PC-3 (cell line): ENCODE results near the gene GSTO2. TPM values are rescaled to one million over a fixed set of nuclear protein-coding genes. Genes with fewer than 3 reads are reported as not detected.
A peak's percentile ranks its signal among the peaks of the same experiment; 100 is the strongest.

Experiments used
- ATAC-seq: fragments of 200-7000 bp; cut with Tn5 transposase; 2 replicates; pipeline ENCODE4 v1.9.1; 2020; ENCODE audit warnings: mild to moderate bottlenecking, moderate library complexity
- BruUV-seq: library from RNA; stranded (reverse); fragments of 400-500 nt; replicated peaks from 2 replicates; lab custom pipeline; 2021; lab: Mats Ljungman, UMichigan
- CTCF ChIA-PET: fragments of 300-600 bp; sonication (Branson Sonifier 250); formaldehyde crosslinking; loops from one replicate; lab custom pipeline; 2022; ENCODE audit warnings: antibody characterized with exemption; lab: Charles Lee
- POLR2A ChIA-PET: fragments of 300-600 bp; sonication (Branson Sonifier 250); formaldehyde crosslinking; loops from one replicate; lab custom pipeline; 2022; ENCODE audit warnings: antibody characterized with exemption; ENCODE audit not compliant: unreplicated experiment; lab: Charles Lee
- DNase-seq: peaks from one replicate; pipeline ENCODE4 v3.0.0-alpha.2; 2015
- H2AFZ ChIP-seq: fragments of 300-600 bp; sonication (generic); 2 replicates; pipeline ENCODE4 v1.6.0; 2016; ENCODE audit warnings: antibody characterized with exemption, low read length
- H3F3A ChIP-seq: fragments of 300-600 bp; sonication (generic); one replicate; pipeline ENCODE4 v1.6.0; 2017; ENCODE audit warnings: antibody characterized with exemption, low read length, control low read depth, mild to moderate bottlenecking; ENCODE audit not compliant: unreplicated experiment
- H3K27ac ChIP-seq: fragments of 300-600 bp; sonication (generic); 2 replicates; pipeline ENCODE4 v1.5.1; 2016; ENCODE audit warnings: mild to moderate bottlenecking, low read length
- H3K27me3 ChIP-seq: fragments of 300-600 bp; sonication (generic); 2 replicates; pipeline ENCODE4 v1.6.1; 2016; ENCODE audit warnings: low read length, mixed read lengths
- H3K36me3 ChIP-seq: fragments of 300-600 bp; sonication (generic); 2 replicates; pipeline ENCODE4 v1.6.1; 2016; ENCODE audit warnings: low read depth, mixed run types, low read length, mixed read lengths
- H3K4me1 ChIP-seq: fragments of 300-600 bp; sonication (generic); 2 replicates; pipeline ENCODE4 v1.5.1; 2016; ENCODE audit warnings: low read length; ENCODE audit not compliant: insufficient read depth
- H3K4me2 ChIP-seq: fragments of 300-600 bp; sonication (generic); 2 replicates; pipeline ENCODE4 v1.6.0; 2016; ENCODE audit warnings: low read length
- H3K4me3 ChIP-seq: fragments of 300-600 bp; sonication (generic); 2 replicates; pipeline ENCODE4 v1.5.1; 2016; ENCODE audit warnings: mild to moderate bottlenecking, low read length, mixed read lengths
- H3K79me2 ChIP-seq: fragments of 300-600 bp; sonication (generic); 2 replicates; pipeline ENCODE4 v1.6.1; 2017; ENCODE audit warnings: low read length, mixed read lengths
- H3K9ac ChIP-seq: fragments of 300-600 bp; sonication (generic); 2 replicates; pipeline ENCODE4 v1.6.0; 2016; ENCODE audit warnings: mild to moderate bottlenecking, low read length
- H3K9me2 ChIP-seq: fragments of 300-600 bp; sonication (generic); replicated peaks from 2 replicates; pipeline ENCODE4 v1.6.1; 2016; ENCODE audit warnings: mixed run types, low read length, mixed read lengths
- H3K9me3 ChIP-seq: fragments of 300-600 bp; sonication (generic); 2 replicates; pipeline ENCODE4 v1.6.1; 2016; ENCODE audit warnings: low read length, mixed read lengths
- H4K20me1 ChIP-seq: fragments of 300-600 bp; sonication (generic); 2 replicates; pipeline ENCODE4 v1.6.1; 2016; ENCODE audit warnings: low read length, mixed read lengths
- EZH2 ChIP-seq: fragments of 300-600 bp; sonication (generic); IDR thresholded peaks from one replicate; pipeline ENCODE4 v1.6.1; 2017; ENCODE audit warnings: antibody characterized with exemption, mild to moderate bottlenecking, low read length; ENCODE audit not compliant: unreplicated experiment
- EZH2phosphoT487 ChIP-seq: fragments of 300-600 bp; sonication (generic); IDR thresholded peaks from 2 replicates; pipeline ENCODE4 v1.6.1; 2018; ENCODE audit warnings: mild to moderate bottlenecking, antibody characterized with exemption, low read length, borderline replicate concordance
- intact Hi-C: fragments of 100-400 bp; cut with micrococcal nuclease; formaldehyde crosslinking; loops from 2 replicates; pipeline ENCODE4 v1.9.0; 2023
- total RNA-seq: library from RNA; depleted of rRNA; stranded (reverse); fragments of >200 nt; gene quantifications from 2 replicates; pipeline ENCODE4 v1.2.3, GENCODE V29; 2014
- TF ChIP-seq, protein P1 (sequence below): fragments of 300-600 bp; sonication (generic); conservative IDR thresholded peaks from 2 replicates; pipeline ENCODE4 v1.5.1; 2017; ENCODE audit warnings: antibody characterized with exemption, low read depth, mild to moderate bottlenecking, low read length

The GSTO2 gene
- total RNA-seq, 1 experiment from 2014 or later = 13.8 TPM

DNA sequence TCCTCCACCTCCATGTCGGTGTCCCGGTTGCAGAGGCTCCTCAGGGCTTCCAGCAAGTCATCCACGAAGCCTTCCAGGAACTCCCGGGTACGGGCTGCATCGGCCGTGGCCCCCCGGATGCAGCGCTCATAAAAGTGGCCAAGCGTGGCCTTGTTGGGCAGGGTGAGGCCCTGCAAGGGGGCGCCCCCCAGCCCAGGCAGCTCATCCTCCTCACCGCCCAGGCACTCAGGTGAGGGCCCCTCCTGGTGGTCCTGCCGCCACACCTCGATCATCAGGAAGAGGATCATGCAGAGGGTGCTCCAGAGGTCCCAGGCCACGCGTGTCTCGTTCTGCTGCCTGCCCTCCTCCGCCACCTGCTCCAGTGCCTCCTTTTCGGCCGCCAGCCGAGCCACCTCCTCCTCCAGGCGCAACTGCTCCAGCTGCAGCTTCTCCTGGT lies 46.5 kb downstream of the GSTO2 start:
- H3F3A ChIP-seq = no peaks in the 10 kb centered on the region
- peaks cover 19% of the 10 kb centered on the region for H3K4me1 ChIP-seq
- no peaks in the 10 kb centered on the region for H3K9me3 ChIP-seq
- H3K9me2 ChIP-seq = no peaks in the 10 kb centered on the region
- CTCF ChIA-PET = no interaction called here
- TF ChIP-seq EZH2phosphoT487 (no peak), EZH2 (no peak)
- TF ChIP-seq, protein P1, sequence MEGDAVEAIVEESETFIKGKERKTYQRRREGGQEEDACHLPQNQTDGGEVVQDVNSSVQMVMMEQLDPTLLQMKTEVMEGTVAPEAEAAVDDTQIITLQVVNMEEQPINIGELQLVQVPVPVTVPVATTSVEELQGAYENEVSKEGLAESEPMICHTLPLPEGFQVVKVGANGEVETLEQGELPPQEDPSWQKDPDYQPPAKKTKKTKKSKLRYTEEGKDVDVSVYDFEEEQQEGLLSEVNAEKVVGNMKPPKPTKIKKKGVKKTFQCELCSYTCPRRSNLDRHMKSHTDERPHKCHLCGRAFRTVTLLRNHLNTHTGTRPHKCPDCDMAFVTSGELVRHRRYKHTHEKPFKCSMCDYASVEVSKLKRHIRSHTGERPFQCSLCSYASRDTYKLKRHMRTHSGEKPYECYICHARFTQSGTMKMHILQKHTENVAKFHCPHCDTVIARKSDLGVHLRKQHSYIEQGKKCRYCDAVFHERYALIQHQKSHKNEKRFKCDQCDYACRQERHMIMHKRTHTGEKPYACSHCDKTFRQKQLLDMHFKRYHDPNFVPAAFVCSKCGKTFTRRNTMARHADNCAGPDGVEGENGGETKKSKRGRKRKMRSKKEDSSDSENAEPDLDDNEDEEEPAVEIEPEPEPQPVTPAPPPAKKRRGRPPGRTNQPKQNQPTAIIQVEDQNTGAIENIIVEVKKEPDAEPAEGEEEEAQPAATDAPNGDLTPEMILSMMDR = no peak
- no peak overlapping the region for H3K9ac ChIP-seq
- no TSS peak for BruUV-seq
- POLR2A ChIA-PET = no interaction called here
- ATAC-seq (no peak), DNase-seq (no peak)
- intact Hi-C loops = no loop called here
- peaks cover 20% of the 10 kb centered on the region; the same call in 1 of the 2 replicates for H4K20me1 ChIP-seq
- no peak overlapping the region for H3K4me2 ChIP-seq
- H2AFZ ChIP-seq = no peak overlapping the region
- no peaks in the 10 kb centered on the region for H3K27me3 ChIP-seq
- H3K79me2 ChIP-seq = peaks cover 51% of the 10 kb centered on the region
- no peak overlapping the region for H3K27ac ChIP-seq
- no peak overlapping the region for H3K4me3 ChIP-seq
- peaks cover 17% of the 10 kb centered on the region for H3K36me3 ChIP-seq

DNA sequence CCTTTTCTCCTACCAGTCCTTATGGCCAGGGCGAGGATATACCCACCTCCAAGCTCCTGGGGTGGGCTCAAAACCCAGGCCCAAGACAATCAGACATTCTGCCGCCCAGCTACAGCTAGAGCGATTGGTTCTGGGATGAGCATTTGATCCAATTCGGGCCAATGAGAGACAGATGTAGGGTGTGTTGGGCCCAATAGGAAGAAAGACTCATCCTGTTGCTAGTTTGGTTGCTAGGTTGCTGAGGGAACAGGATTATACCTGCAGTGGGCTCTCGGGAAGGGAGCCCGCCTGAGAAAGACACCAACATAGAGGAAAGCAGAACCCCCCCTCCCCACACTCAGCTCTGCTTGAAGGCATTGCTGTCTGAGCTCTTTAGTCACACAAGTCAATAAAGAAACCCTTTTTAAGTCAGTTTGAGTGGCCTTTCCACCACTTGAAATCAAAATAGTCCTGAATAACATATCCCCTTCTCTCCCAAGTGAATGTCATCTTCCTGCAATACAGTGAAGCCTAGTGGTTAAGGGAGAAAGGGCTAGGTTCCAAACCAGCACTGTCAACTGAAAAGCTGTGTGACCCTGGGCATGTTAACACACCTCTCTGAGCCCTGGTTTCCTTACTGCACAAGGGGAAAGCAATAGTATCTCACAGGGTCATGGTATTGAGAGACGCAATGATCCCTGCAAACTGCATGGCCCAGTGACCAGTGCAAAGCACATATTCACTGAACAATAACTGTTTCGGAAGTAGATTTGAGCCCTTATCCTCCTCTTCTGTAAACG lies 47.5 kb downstream of the GSTO2 start:
- Histone ChIP-seq H3K36me3 (peaks cover 17% of the 10 kb centered on the region), H3K4me2 (no peak overlapping the region), H3K9me2 (no peaks in the 10 kb centered on the region), H3K27me3 (no peaks in the 10 kb centered on the region), H3K9ac (no peak overlapping the region), H3K27ac (no peak overlapping the region), H3K9me3 (no peaks in the 10 kb centered on the region), H3K4me3 (no peak overlapping the region), H3K4me1 (peaks cover 16% of the 10 kb centered on the region), H3K79me2 (peaks cover 60% of the 10 kb centered on the region), H3F3A (no peaks in the 10 kb centered on the region), H4K20me1 (peaks cover 20% of the 10 kb centered on the region; the same call in 1 of the 2 replicates), H2AFZ (no peak overlapping the region)
- BruUV-seq = no TSS peak
- POLR2A ChIA-PET = no interaction called here
- DNase-seq (no peak), ATAC-seq (no peak)
- intact Hi-C loops = no loop called here
- TF ChIP-seq, protein P1 = no peak
- TF ChIP-seq EZH2 (no peak), EZH2phosphoT487 (no peak)
- CTCF ChIA-PET = no interaction called here

DNA sequence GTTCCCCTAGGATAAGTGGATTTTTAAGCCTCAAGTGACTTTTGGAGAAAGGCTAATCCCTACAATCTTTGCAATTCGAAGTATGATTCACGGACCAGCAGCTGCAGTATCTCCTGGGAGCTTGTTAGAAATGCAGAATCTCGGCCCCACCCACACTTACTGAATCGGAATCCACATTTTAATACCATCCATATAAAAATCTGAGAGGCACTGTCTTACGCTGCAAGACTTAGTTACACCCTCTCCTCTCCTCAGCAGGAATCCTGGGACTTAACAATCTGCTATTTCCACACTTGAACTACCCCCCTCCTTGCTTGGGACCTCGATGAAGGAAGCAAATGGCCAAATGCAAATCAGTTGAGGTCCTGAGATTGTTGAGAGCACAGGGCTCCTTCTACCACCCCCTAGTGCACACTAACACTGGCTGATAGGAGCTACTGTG lies 48.3 kb downstream of the GSTO2 start:
- TF ChIP-seq EZH2phosphoT487 (no peak), EZH2 (no peak)
- TF ChIP-seq, protein P1 = no peak
- Histone ChIP-seq H3K9me2 (no peaks in the 10 kb centered on the region), H3K4me1 (peaks cover 16% of the 10 kb centered on the region), H3K36me3 (peaks cover 17% of the 10 kb centered on the region), H3K9me3 (no peaks in the 10 kb centered on the region), H3K9ac (no peak overlapping the region), H3K79me2 (peaks cover 68% of the 10 kb centered on the region), H3K27me3 (no peaks in the 10 kb centered on the region), H2AFZ (no peak overlapping the region), H3K4me3 (no peak overlapping the region), H3F3A (no peaks in the 10 kb centered on the region), H3K27ac (peak overlapping the region; percentile 31; the same call in 1 of the 2 replicates), H3K4me2 (peak overlapping the region; percentile 45; the same call in 1 of the 2 replicates), H4K20me1 (peaks cover 23% of the 10 kb centered on the region; the same call in 1 of the 2 replicates)
- ChIA-PET POLR2A (no interaction called here), CTCF (no interaction called here)
- intact Hi-C loops = no loop called here
- BruUV-seq = no TSS peak
- DNase-seq = no peak
- ATAC-seq = 0 out of 2 replicates have a peak, but pooled peaks have one; percentile 7
